LNCAP (cell line): ENCODE results near the gene USF2.

ENCODE experiments used
- TF ChIP-seq, protein P1 (sequence below): fragments of 450-650 bp; IDR thresholded peaks from 2 replicates; pipeline ENCODE4 v1.5.1; 2017; ENCODE audit warnings: mild to moderate bottlenecking

USF2 gene

DNA sequence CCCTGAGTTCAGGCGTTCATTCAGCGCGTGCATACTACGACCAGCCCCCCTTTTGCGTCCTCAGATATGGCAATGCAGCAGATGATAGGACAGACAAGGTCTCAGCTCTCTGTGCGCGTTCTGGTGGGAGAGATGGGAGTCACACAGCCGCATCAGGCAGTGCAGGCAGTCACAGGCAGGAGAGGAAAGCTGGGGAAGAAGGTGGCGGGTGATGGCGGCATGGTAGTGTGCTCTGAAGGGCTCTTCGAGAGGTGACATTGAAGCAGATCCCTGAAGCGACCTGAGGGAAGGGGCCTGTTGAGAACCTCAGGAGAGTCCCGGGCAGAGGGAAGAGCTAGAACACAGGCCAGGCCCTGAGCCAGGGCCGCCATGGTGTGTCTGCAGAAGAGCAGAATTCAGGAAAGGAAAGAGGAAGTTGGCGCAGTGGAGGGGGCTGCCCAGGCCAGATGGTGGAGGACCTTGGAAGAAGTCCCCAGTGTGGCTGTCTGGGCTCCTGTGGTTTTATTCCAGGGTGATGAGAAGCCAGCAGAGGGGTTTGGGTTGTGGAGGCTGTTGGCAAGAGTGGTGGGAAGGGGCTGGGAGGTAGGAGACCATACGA lies 3.5 kb downstream of the USF2 start:
- TF ChIP-seq, protein P1, sequence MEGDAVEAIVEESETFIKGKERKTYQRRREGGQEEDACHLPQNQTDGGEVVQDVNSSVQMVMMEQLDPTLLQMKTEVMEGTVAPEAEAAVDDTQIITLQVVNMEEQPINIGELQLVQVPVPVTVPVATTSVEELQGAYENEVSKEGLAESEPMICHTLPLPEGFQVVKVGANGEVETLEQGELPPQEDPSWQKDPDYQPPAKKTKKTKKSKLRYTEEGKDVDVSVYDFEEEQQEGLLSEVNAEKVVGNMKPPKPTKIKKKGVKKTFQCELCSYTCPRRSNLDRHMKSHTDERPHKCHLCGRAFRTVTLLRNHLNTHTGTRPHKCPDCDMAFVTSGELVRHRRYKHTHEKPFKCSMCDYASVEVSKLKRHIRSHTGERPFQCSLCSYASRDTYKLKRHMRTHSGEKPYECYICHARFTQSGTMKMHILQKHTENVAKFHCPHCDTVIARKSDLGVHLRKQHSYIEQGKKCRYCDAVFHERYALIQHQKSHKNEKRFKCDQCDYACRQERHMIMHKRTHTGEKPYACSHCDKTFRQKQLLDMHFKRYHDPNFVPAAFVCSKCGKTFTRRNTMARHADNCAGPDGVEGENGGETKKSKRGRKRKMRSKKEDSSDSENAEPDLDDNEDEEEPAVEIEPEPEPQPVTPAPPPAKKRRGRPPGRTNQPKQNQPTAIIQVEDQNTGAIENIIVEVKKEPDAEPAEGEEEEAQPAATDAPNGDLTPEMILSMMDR, result no peak

DNA sequence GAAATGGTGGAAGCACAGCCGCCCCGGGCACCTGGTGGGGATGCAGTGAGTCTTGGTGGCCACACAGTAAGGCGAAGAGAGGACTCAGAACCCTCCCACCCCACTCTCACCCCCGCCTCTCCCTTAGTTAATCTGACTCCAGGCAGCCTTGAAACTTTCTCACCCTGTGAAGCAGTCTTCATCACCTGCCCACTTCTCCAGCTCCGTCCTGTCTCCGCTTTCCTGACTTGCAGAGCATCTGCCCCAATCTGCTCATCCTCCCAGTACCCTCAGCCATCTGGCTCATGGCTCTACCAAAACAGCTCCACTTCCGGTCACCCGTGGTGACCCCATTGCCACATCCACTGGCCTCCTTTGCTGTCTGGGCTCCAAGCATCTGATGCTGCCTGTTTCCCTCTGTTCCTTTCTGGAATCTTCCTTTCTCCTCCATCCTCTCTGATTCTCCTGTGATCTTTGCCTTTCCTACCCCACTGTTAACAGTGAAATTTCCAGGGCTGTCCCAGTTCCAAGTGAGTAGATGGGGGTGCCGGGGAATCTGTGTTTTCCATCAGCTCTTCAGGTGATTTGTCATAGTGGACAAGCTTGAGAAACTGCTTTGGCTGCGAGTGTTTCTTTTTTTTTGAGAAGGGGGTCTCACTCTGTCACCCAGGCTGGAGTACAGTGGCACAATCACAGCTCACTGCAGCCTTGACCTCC lies 4.3 kb downstream of the USF2 start:
- TF ChIP-seq, protein P1, result no peak

DNA sequence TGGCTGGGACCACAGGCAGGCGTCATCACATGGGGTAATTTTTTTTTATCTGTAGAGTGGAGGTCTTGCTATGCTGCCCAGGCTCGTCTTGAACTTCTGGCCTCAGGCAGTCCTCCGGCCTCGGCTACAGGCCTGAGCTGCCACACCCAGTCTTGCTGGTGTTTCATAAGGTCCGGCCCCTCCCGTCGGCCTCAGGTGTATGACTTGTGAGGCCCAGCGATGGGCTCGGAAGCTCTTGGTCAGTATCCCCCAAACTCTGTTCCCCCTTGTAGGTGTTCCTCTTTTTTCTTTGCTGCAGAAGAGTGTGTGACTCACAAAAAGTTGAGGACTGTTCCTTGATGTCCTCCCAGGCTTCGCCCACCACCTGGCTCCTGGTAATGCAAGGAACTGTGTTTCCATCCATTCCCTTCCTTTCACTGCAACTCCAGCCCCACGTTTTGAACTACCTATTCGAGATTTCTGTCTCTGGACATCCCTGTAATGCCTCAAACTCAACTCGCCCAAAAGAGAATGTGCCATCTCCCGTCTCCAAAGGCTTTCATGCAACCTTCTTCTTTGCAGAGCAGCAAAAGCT lies 5.0 kb downstream of the USF2 start:
- TF ChIP-seq, protein P1, result no peak

DNA sequence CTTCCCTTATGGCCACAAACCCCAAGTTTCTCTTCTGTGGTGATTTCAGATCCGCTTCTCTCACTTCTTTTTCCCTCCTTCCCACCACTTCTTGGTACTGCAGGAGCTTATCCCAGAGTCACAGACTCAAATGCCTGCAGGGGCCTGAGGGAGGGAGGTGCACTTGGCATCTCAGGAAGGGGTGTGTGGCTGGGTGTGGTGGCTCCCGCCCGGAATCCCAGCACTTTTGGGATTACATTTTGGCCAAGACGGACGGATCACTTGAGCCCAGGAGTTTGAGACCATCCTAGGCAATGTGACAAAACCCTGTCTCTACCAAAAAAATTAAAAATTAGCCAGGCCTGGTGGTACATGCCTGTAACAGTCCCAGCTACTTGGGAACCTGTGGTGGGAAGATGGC lies 5.6 kb downstream of the USF2 start:
- TF ChIP-seq, protein P1, result no peak

DNA sequence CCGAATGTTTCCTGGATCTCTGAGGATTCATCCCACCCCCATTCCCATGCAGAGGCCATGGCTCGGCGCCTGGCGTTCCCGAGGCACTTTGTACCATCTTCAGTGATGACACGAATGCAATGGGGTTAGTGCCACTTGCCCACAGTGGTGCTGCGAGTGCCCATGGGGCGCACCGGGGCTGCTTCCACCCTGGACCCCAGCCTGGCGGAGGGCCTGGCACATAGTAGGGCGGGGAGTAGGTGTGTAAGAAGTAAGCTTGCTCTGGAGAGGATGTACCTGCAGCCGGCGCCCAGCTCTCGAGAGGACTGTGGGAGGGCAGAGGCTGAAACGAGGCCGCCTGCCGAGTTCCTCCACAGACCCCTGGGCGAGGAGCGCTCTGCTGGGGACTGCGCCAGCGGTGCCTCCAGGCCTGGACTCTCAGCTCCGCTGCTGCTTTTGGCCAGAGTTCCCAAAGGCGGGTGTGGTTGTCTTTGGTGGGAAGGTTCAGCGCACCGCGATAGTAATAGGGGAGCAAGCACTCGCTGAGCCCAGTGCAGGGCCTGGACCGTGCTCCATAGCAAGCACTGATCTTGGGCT lies 8.0 kb downstream of the USF2 start:
- TF ChIP-seq, protein P1, result no peak

DNA sequence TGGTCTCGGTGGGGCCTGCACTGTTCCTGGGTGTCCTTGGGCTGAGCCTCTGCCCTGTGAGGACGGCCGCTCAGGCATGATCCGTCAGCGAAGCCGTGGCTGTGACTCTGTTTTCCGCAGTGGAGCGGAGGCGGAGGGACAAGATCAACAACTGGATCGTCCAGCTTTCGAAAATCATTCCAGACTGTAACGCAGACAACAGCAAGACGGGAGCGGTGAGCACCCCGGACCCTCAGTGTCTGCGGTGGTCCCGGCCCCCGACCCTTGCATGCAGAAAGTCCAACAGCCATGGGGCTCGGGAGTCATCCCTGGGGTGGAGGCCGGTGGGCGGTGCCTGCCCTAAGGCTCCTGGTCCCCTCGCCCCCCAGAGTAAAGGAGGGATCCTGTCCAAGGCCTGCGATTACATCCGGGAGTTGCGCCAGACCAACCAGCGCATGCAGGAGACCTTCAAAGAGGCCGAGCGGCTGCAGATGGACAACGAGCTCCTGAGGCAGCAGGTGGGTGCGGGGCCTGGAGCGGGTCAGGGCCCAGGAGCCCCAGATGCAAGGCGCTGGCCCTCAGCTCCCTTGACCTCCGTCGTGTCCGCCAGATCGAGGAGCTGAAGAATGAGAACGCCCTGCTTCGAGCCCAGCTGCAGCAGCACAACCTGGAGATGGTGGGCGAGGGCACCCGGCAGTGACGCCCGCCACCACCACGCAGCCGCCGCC lies 10.0 kb downstream of the USF2 start:
- TF ChIP-seq, protein P1, result no peak

DNA sequence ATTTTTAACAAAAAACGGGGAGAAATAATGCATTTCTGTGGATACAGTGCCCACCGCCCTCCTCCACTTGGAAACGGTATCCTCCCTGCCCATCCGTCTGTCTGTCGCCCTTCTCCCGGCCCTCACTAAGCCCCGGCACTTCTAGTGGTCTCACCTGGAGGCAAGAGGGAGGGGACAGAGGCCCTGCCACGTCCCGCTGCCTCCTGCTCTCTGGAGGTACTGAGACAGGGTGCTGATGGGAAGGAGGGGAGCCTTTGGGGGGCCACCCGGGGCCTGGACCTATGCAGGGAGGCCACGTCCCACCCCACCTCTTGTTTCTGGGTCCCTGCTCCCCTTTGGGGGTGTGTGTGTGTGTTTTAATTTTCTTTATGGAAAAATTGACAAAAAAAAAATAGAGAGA lies 10.6 kb downstream of the USF2 start:
- TF ChIP-seq, protein P1, result no peak
